PC-3 (cell line): Measurements from ENCODE around the gene PRPF19. TPM values are rescaled to one million over a fixed set of nuclear protein-coding genes. Genes with fewer than 3 reads are reported as not detected.

ENCODE experiments used
- ATAC-seq: fragments of 200-7000 bp; cut with Tn5 transposase; 2 replicates; pipeline ENCODE4 v1.9.1; 2020; ENCODE audit warnings: mild to moderate bottlenecking, moderate library complexity
- BruUV-seq: library from RNA; stranded (reverse); fragments of 400-500 nt; replicated peaks from 2 replicates; lab custom pipeline; 2021; lab: Mats Ljungman, UMichigan
- CTCF ChIA-PET: fragments of 300-600 bp; sonication (Branson Sonifier 250); formaldehyde crosslinking; loops from one replicate; lab custom pipeline; 2022; ENCODE audit warnings: antibody characterized with exemption; lab: Charles Lee
- POLR2A ChIA-PET: fragments of 300-600 bp; sonication (Branson Sonifier 250); formaldehyde crosslinking; loops from one replicate; lab custom pipeline; 2022; ENCODE audit warnings: antibody characterized with exemption; ENCODE audit not compliant: unreplicated experiment; lab: Charles Lee
- DNase-seq: peaks from one replicate; pipeline ENCODE4 v3.0.0-alpha.2; 2015
- H2AFZ ChIP-seq: fragments of 300-600 bp; sonication (generic); 2 replicates; pipeline ENCODE4 v1.6.0; 2016; ENCODE audit warnings: antibody characterized with exemption, low read length
- H3F3A ChIP-seq: fragments of 300-600 bp; sonication (generic); one replicate; pipeline ENCODE4 v1.6.0; 2017; ENCODE audit warnings: antibody characterized with exemption, low read length, control low read depth, mild to moderate bottlenecking; ENCODE audit not compliant: unreplicated experiment
- H3K27ac ChIP-seq: fragments of 300-600 bp; sonication (generic); 2 replicates; pipeline ENCODE4 v1.5.1; 2016; ENCODE audit warnings: mild to moderate bottlenecking, low read length
- H3K27me3 ChIP-seq: fragments of 300-600 bp; sonication (generic); 2 replicates; pipeline ENCODE4 v1.6.1; 2016; ENCODE audit warnings: low read length, mixed read lengths
- H3K36me3 ChIP-seq: fragments of 300-600 bp; sonication (generic); 2 replicates; pipeline ENCODE4 v1.6.1; 2016; ENCODE audit warnings: low read depth, mixed run types, low read length, mixed read lengths
- H3K4me1 ChIP-seq: fragments of 300-600 bp; sonication (generic); 2 replicates; pipeline ENCODE4 v1.5.1; 2016; ENCODE audit warnings: low read length; ENCODE audit not compliant: insufficient read depth
- H3K4me2 ChIP-seq: fragments of 300-600 bp; sonication (generic); 2 replicates; pipeline ENCODE4 v1.6.0; 2016; ENCODE audit warnings: low read length
- H3K4me3 ChIP-seq: fragments of 300-600 bp; sonication (generic); 2 replicates; pipeline ENCODE4 v1.5.1; 2016; ENCODE audit warnings: mild to moderate bottlenecking, low read length, mixed read lengths
- H3K79me2 ChIP-seq: fragments of 300-600 bp; sonication (generic); 2 replicates; pipeline ENCODE4 v1.6.1; 2017; ENCODE audit warnings: low read length, mixed read lengths
- H3K9ac ChIP-seq: fragments of 300-600 bp; sonication (generic); 2 replicates; pipeline ENCODE4 v1.6.0; 2016; ENCODE audit warnings: mild to moderate bottlenecking, low read length
- H3K9me2 ChIP-seq: fragments of 300-600 bp; sonication (generic); replicated peaks from 2 replicates; pipeline ENCODE4 v1.6.1; 2016; ENCODE audit warnings: mixed run types, low read length, mixed read lengths
- H3K9me3 ChIP-seq: fragments of 300-600 bp; sonication (generic); 2 replicates; pipeline ENCODE4 v1.6.1; 2016; ENCODE audit warnings: low read length, mixed read lengths
- H4K20me1 ChIP-seq: fragments of 300-600 bp; sonication (generic); 2 replicates; pipeline ENCODE4 v1.6.1; 2016; ENCODE audit warnings: low read length, mixed read lengths
- EZH2 ChIP-seq: fragments of 300-600 bp; sonication (generic); IDR thresholded peaks from one replicate; pipeline ENCODE4 v1.6.1; 2017; ENCODE audit warnings: antibody characterized with exemption, mild to moderate bottlenecking, low read length; ENCODE audit not compliant: unreplicated experiment
- EZH2phosphoT487 ChIP-seq: fragments of 300-600 bp; sonication (generic); IDR thresholded peaks from 2 replicates; pipeline ENCODE4 v1.6.1; 2018; ENCODE audit warnings: mild to moderate bottlenecking, antibody characterized with exemption, low read length, borderline replicate concordance
- intact Hi-C: fragments of 100-400 bp; cut with micrococcal nuclease; formaldehyde crosslinking; loops from 2 replicates; pipeline ENCODE4 v1.9.0; 2023
- total RNA-seq: library from RNA; depleted of rRNA; stranded (reverse); fragments of >200 nt; gene quantifications from 2 replicates; pipeline ENCODE4 v1.2.3, GENCODE V29; 2014
- TF ChIP-seq, protein P1 (sequence below): fragments of 300-600 bp; sonication (generic); conservative IDR thresholded peaks from 2 replicates; pipeline ENCODE4 v1.5.1; 2017; ENCODE audit warnings: antibody characterized with exemption, low read depth, mild to moderate bottlenecking, low read length

PRPF19 gene
- total RNA-seq, 1 experiment from 2014 or later, result 165 TPM

DNA sequence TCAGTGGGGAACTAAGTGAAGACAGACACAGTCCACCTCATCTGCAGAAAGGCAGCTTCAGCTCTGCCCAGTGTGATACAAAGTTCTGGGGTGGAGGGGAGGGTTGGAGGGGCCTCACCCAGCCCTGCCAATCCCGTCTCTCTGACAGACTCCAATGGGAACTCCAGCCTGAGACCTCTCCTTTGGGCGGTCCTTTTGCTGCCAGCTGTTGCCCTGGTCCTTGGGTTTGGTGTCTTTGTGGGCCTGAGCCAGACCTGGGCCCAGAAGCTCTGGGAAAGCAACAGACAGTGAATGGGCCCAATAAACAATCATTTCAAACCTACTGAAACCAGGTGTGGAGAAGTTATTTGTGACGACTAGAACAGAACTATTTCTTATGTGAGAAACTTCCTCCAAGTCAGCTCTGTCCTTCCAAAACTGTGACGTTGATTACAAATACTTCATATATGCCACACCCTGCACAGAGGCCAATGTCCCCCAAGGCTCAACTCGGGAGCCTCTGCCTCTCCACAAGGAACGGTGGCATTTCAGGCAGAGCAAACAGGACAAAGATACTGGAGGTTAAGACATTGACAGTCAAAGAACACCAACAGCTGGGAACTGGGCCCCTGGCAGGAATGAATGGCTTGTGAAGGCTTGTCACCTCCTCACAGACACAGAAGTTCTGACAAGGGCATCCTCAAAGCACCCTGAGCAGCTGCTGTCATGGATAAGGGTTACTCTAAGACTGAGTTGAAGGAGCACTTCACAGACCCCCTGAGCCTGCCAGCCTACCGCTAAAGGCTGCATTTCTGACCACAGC, 30.8 kb downstream of the PRPF19 start:
- ChIA-PET POLR2A (interaction anchor here (0.6 to 0.7 kb wide), 2 partner anchors 58 to 130 kb away, joined by 3 read pairs; no protein-coding TSS in a partner anchor), CTCF (no interaction called here)
- no peak for ATAC-seq
- H3K4me1 ChIP-seq, result no peaks in the 10 kb centered on the region
- H3K27me3 ChIP-seq, result no peaks in the 10 kb centered on the region
- no peaks in the 10 kb centered on the region for H3F3A ChIP-seq
- H3K36me3 ChIP-seq, result peaks cover 2% of the 10 kb centered on the region; the same call in 1 of the 2 replicates
- intact Hi-C loops, result no loop called here
- TF ChIP-seq EZH2phosphoT487, result no peak
- TF ChIP-seq, protein P1, sequence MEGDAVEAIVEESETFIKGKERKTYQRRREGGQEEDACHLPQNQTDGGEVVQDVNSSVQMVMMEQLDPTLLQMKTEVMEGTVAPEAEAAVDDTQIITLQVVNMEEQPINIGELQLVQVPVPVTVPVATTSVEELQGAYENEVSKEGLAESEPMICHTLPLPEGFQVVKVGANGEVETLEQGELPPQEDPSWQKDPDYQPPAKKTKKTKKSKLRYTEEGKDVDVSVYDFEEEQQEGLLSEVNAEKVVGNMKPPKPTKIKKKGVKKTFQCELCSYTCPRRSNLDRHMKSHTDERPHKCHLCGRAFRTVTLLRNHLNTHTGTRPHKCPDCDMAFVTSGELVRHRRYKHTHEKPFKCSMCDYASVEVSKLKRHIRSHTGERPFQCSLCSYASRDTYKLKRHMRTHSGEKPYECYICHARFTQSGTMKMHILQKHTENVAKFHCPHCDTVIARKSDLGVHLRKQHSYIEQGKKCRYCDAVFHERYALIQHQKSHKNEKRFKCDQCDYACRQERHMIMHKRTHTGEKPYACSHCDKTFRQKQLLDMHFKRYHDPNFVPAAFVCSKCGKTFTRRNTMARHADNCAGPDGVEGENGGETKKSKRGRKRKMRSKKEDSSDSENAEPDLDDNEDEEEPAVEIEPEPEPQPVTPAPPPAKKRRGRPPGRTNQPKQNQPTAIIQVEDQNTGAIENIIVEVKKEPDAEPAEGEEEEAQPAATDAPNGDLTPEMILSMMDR, result no peak
- TF ChIP-seq EZH2, result no peak
- DNase-seq, result no peak
- H3K4me3 ChIP-seq, result no peak overlapping the region
- H2AFZ ChIP-seq, result no peak overlapping the region
- H3K9me3 ChIP-seq, result no peaks in the 10 kb centered on the region
- BruUV-seq, result no TSS peak
- H3K4me2 ChIP-seq, result no peak overlapping the region
- no peaks in the 10 kb centered on the region for H3K9me2 ChIP-seq
- no peak overlapping the region for H3K27ac ChIP-seq
- no peak overlapping the region for H3K9ac ChIP-seq
- H3K79me2 ChIP-seq, result no peaks in the 10 kb centered on the region
- no peaks in the 10 kb centered on the region for H4K20me1 ChIP-seq

DNA sequence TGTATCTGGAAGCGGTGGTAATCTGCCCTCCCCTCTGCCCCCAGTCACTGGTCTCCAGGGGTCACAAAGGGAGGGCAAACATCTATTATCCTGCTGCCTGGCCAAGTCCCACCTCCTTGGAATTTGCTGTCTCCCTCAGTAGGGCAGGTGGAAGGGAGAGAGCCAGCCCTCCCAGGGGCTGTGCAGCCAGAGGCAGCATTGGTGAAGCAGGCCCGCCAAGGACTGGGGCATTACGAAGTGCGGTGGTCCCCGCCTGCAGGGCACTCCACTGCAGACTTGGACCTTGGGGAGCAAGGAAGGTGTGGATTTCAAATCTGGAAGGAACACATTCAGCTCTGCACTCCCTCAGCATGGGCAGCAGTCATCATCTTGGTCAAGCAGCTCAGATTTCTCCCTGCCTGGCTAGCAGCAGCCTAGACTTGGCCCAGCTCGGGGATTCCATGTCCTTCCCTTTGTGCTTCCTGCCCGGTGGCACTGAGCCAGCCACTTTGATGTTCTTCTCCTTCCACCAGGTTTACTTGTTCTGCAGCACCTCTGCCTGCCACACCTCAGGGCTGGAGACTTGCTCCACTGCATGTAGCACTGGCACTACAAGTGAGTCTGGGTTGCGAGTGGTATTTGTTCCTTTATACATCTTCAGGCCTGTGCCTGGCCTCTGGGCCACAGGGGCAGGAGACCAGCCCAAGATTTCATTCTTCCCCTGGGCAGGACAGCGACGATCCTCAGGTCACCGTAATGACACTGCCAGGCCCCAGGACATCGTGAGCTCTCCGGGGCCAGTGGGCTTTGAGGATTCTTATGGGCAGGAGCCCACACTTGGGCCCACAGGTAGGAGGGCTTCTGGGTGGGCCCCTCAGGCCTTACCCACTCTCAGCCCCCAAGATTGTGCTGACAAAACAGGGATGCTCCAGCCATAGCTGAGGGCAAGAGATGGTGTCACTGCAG, 31.7 kb downstream of the PRPF19 start:
- H3K36me3 ChIP-seq, result peaks cover 2% of the 10 kb centered on the region; the same call in 1 of the 2 replicates
- POLR2A ChIA-PET, result interaction anchor here (0.6 to 0.7 kb wide), 2 partner anchors 57 to 129 kb away, joined by 3 read pairs; no protein-coding TSS in a partner anchor
- no peaks in the 10 kb centered on the region for H3K4me1 ChIP-seq
- no peaks in the 10 kb centered on the region for H3K9me3 ChIP-seq
- H3K9me2 ChIP-seq, result no peaks in the 10 kb centered on the region
- no peak for ATAC-seq
- intact Hi-C loops, result no loop called here
- H3K4me2 ChIP-seq, result no peak overlapping the region
- H3K9ac ChIP-seq, result no peak overlapping the region
- no peaks in the 10 kb centered on the region for H3F3A ChIP-seq
- no peak for DNase-seq
- CTCF ChIA-PET, result no interaction called here
- no peak overlapping the region for H2AFZ ChIP-seq
- H3K79me2 ChIP-seq, result no peaks in the 10 kb centered on the region
- no peak for TF ChIP-seq EZH2phosphoT487
- no peak for TF ChIP-seq EZH2
- TF ChIP-seq, protein P1, result no peak
- H3K27me3 ChIP-seq, result no peaks in the 10 kb centered on the region
- no peak overlapping the region for H3K27ac ChIP-seq
- BruUV-seq, result no TSS peak
- no peak overlapping the region for H3K4me3 ChIP-seq
- H4K20me1 ChIP-seq, result no peaks in the 10 kb centered on the region
